ENCODE results near the gene KLF12.

DNA sequence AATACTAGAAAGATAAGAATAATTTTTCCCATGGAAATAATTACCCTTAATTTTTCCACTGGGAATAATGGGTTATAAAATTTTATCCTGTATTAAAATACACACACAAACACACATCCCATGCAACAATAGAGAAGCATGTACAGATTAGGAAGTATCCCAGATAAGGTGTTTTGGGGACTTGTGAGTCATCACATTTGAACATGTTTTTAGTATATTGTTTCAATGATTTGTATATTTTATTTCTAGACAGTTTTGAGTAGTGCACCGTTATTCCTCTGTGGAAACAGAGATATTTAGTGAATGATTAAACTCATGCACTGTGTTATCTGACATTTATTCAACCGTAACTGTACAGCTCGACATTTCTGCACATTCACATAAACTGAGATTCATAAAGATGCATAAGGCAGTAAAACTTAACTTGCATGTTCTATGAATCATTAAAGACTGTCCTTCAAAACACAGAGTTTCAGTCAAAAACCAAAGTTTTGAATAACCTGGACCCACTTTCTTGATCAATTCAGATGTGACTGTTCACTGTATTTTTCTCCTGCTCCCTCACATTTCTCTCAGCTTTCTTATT, 30.1 kb downstream of the KLF12 start:
- TF ChIP-seq, protein P1, sequence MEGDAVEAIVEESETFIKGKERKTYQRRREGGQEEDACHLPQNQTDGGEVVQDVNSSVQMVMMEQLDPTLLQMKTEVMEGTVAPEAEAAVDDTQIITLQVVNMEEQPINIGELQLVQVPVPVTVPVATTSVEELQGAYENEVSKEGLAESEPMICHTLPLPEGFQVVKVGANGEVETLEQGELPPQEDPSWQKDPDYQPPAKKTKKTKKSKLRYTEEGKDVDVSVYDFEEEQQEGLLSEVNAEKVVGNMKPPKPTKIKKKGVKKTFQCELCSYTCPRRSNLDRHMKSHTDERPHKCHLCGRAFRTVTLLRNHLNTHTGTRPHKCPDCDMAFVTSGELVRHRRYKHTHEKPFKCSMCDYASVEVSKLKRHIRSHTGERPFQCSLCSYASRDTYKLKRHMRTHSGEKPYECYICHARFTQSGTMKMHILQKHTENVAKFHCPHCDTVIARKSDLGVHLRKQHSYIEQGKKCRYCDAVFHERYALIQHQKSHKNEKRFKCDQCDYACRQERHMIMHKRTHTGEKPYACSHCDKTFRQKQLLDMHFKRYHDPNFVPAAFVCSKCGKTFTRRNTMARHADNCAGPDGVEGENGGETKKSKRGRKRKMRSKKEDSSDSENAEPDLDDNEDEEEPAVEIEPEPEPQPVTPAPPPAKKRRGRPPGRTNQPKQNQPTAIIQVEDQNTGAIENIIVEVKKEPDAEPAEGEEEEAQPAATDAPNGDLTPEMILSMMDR (IDR thresholded peaks at IDR 0.05): no peak
- no peak for TF ChIP-seq POLR2A (IDR thresholded peaks at IDR 0.05)
